ENCODE data around the gene WIZ.

Gene WIZ

DNA sequence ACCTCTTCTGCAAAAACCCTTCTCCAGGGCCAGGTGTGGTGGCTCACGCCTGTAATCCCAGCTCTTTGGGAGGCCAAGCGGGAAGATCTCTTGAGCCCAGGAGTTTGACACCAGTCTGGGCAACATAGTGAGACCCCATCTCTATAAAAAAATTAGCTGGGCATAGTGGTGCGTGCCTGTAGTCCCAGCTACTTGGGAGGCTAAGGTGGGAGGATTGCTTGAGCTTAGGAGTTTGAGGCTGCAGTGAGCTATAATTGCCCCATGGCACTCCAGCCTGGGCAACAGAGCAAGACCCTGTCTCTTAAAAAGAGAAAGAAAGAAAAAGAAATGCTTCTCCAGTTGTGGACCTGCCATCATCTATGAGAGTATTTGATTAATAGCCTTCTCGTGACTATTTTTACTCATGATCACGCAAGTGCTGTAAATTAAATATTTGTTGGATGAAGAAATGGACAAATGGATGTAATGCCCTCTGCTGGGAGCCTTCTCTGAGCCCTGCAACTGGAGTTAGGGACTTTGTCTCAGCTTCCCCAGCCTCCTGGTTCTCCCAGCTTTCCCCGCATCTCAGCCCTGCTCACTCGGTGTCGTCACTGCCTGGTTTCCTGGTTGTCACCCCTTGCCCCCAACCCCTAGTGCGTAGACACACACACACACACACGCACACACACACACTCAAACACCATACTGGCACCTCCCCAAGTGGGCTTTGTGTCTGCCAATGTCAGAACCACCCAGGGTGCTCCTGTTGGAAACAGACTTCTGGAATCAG lies 12.2 kb downstream of the WIZ start:
- H3K9me2 ChIP-seq (replicated peaks; ENCODE audit: control insufficient read depth, low read length), result no peaks in the 10 kb centered on the region
- no peak overlapping the region for H3K4me2 ChIP-seq (ENCODE audit: low read length)
- H3K79me2 ChIP-seq (ENCODE audit: control insufficient read depth, low read length), result peaks cover 5% of the 10 kb centered on the region

DNA sequence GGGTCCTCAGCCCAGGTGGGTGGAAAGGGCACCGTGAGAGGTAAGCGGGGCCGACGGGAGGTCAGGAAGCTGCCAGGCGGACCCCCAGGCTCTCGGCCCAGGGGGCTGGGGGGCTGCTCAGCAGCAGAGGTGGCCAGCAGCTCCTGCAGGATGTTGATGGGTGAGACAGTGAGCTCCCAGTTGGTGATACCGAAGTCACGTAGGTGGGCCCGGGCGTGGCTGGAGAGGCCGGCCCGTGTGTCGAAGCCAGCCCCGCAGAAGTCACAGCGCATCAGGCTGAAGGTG lies 13.0 kb downstream of the WIZ start:
- no peaks in the 10 kb centered on the region for H3F3A ChIP-seq (ENCODE audit: control insufficient read depth, insufficient read depth)
- H3K36me3 ChIP-seq (ENCODE audit: control insufficient read depth, low read length), result peaks cover 4% of the 10 kb centered on the region; the same call in 1 of the 2 replicates
- H3K27ac ChIP-seq (ENCODE audit: low read depth, low read length), result no peak overlapping the region
- H3K9me2 ChIP-seq (replicated peaks; ENCODE audit: control insufficient read depth, low read length), result no peaks in the 10 kb centered on the region
- H3K9me3 ChIP-seq (ENCODE audit: control insufficient read depth, insufficient read depth, low read length), result no peaks in the 10 kb centered on the region
- no peaks in the 10 kb centered on the region for H3K27me3 ChIP-seq (ENCODE audit: control insufficient read depth, low read length)
- no peak overlapping the region for H3K4me3 ChIP-seq (ENCODE audit: low read length)
- H3K79me2 ChIP-seq (ENCODE audit: control insufficient read depth, low read length), result peaks cover 10% of the 10 kb centered on the region
- H4K20me1 ChIP-seq (ENCODE audit: control insufficient read depth, insufficient read depth, low read depth, low read length), result peaks cover 2% of the 10 kb centered on the region
- no peak for TF ChIP-seq EZH2phosphoT487 (IDR thresholded peaks at IDR 0.05; ENCODE audit: borderline replicate concordance, low read length)
- TF ChIP-seq, protein P1, sequence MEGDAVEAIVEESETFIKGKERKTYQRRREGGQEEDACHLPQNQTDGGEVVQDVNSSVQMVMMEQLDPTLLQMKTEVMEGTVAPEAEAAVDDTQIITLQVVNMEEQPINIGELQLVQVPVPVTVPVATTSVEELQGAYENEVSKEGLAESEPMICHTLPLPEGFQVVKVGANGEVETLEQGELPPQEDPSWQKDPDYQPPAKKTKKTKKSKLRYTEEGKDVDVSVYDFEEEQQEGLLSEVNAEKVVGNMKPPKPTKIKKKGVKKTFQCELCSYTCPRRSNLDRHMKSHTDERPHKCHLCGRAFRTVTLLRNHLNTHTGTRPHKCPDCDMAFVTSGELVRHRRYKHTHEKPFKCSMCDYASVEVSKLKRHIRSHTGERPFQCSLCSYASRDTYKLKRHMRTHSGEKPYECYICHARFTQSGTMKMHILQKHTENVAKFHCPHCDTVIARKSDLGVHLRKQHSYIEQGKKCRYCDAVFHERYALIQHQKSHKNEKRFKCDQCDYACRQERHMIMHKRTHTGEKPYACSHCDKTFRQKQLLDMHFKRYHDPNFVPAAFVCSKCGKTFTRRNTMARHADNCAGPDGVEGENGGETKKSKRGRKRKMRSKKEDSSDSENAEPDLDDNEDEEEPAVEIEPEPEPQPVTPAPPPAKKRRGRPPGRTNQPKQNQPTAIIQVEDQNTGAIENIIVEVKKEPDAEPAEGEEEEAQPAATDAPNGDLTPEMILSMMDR (IDR thresholded peaks at IDR 0.05; ENCODE audit: low read depth, low read length, poor library complexity, severe bottlenecking), result no peak
- H3K4me2 ChIP-seq (ENCODE audit: low read length), result no peak overlapping the region
- peaks cover 9% of the 10 kb centered on the region for H3K4me1 ChIP-seq (ENCODE audit: control insufficient read depth, low read length)

More for the DNA sequence above, 12.2 kb downstream of the WIZ start:
- H3F3A ChIP-seq (ENCODE audit: control insufficient read depth, insufficient read depth), result no peaks in the 10 kb centered on the region
- H3K36me3 ChIP-seq (ENCODE audit: control insufficient read depth, low read length), result no peaks in the 10 kb centered on the region
- no peaks in the 10 kb centered on the region for H3K9me3 ChIP-seq (ENCODE audit: control insufficient read depth, insufficient read depth, low read length)
- H3K27me3 ChIP-seq (ENCODE audit: control insufficient read depth, low read length), result no peaks in the 10 kb centered on the region
- H3K4me1 ChIP-seq (ENCODE audit: control insufficient read depth, low read length), result peaks cover 9% of the 10 kb centered on the region
- no peaks in the 10 kb centered on the region for H4K20me1 ChIP-seq (ENCODE audit: control insufficient read depth, insufficient read depth, low read depth, low read length)
- TF ChIP-seq, protein P1 (IDR thresholded peaks at IDR 0.05; ENCODE audit: low read depth, low read length, poor library complexity, severe bottlenecking), result no peak
- no peak for TF ChIP-seq EZH2phosphoT487 (IDR thresholded peaks at IDR 0.05; ENCODE audit: borderline replicate concordance, low read length)
- no peak overlapping the region for H3K4me3 ChIP-seq (ENCODE audit: low read length)
- H3K27ac ChIP-seq (ENCODE audit: low read depth, low read length), result no peak overlapping the region

DNA sequence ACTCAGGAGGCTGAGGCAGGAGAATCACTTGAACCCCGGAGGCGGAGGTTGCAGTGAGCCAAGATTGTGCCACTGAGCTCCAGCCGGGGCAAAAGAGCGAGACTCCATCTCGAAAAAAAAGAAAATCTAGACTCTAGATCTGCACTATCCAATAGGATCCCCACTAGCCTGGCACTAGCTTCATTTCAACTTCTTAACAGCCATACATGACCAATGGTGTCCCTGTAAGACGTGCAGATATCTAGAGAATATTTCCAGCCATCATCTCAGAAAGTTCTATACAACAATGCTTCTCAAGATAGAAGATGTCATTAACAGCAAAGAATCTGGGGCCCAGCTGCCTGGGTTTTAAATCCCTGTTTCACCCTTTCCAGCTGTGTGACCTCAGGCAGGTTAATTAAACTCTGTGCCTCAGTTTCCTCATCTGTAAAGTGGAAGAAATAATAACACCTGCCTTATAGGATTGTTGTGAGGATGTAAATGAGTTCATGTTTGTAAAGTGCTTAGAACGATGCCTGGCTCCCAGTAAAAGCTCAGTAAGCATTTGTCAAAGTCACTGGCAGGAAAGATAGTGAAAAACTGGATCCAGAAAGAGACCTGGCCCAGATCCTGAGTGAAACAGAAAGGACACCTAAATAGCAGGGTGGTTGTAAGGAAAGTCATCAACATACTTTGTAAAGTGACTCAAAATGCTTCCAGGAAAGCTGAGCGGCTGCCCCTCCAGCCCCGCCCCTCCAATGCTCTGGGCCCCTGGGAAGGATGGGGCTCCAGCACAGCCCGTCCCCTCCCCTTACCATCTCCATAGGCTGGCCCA lies 13.5 kb downstream of the WIZ start:
- Histone ChIP-seq H3K36me3 (ENCODE audit: control insufficient read depth, low read length) (peaks cover 5% of the 10 kb centered on the region; the same call in 1 of the 2 replicates), H4K20me1 (ENCODE audit: control insufficient read depth, insufficient read depth, low read depth, low read length) (peaks cover 6% of the 10 kb centered on the region), H3K27ac (ENCODE audit: low read depth, low read length) (no peak overlapping the region), H3K79me2 (ENCODE audit: control insufficient read depth, low read length) (peaks cover 16% of the 10 kb centered on the region), H3K27me3 (ENCODE audit: control insufficient read depth, low read length) (no peaks in the 10 kb centered on the region), H3F3A (ENCODE audit: control insufficient read depth, insufficient read depth) (no peaks in the 10 kb centered on the region), H3K4me3 (ENCODE audit: low read length) (no peak overlapping the region), H3K4me2 (ENCODE audit: low read length) (no peak overlapping the region), H3K4me1 (ENCODE audit: control insufficient read depth, low read length) (peaks cover 14% of the 10 kb centered on the region), H3K9me3 (ENCODE audit: control insufficient read depth, insufficient read depth, low read length) (no peaks in the 10 kb centered on the region), H3K9me2 (replicated peaks; ENCODE audit: control insufficient read depth, low read length) (no peaks in the 10 kb centered on the region)
- TF ChIP-seq, protein P1 (IDR thresholded peaks at IDR 0.05; ENCODE audit: low read depth, low read length, poor library complexity, severe bottlenecking), result no peak
- TF ChIP-seq EZH2phosphoT487 (IDR thresholded peaks at IDR 0.05; ENCODE audit: borderline replicate concordance, low read length), result no peak

All from DOHH2 (cell line).